Measurements from ENCODE around the gene RTN4RL2.
A peak's percentile ranks its signal among the peaks of the same experiment; 100 is the strongest.

The RTN4RL2 gene

DNA sequence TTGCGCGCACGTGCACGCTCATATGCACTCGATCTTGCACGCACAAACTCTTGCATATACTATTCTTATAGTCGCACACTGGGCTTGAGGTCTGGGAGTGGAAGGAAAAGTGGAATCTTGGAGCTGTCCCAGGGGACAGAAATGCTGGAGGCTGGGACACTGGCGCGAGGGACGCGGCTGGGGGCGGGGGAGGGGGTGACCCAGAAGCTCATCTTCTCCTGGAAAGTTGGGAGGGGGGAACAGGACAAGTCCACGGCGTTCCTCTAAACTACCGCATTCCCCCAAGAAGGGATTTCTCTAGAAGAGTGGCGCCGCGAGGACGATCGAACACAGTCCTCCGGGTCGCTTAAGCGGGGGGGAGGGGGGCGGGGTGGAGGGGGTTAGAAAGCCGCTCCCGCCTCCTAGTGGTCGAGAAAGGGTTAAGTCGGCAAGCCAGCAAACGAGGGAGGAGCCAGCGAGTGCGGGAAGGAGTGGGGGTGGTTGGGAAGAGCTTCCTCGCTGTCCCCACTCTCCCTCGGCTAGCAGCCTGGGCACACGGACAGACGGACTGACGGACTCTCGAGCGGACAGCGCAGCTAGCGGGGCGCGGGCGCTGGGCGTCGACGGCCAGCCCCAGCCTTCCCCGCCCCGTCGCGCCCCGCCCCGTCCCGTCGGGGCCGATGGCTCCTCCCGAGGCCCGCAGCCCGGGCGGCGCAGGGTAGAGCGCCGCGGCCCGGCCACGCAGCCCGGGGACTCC, at the start of gene RTN4RL2:
TSS of gene RTN4RL2 (plus strand) at position 507 of the 736 bp plus-strand sequence. CDS start 338 bp downstream, outside the sequence.
- no peak for DNase-seq (ENCODE audit: low read depth)
- TF ChIP-seq CTCF (IDR thresholded peaks at IDR 0.05; ENCODE audit: low read depth, low read length, missing control alignments): no peak
- H3K4me3 ChIP-seq (ENCODE audit: low read depth, low read length): peak within 1 kb of the TSS; percentile 28
- in situ Hi-C loops (cut with HindIII; ENCODE audit: low sequenced_read_pairs): no loop called here

DNA sequence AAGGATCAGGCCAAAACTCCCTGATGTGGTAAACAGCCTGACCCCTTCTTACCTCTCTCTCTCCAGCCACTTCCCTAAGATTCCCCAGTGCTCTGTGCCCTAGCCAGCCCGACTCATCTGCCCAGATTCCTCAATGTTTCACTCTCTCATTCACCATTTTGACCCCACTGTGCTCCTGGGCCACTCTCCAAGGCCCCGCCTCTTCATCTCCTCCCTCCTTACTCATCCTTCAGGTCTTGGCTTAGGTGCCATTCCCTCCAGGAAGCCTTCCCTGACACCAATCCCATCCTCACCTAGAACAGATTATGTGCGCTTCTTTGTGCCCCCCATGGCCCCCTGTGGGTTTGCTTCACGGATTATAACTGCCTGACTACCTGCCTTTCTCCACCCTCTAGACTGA, 46.6 kb upstream of the RTN4RL2 start:
- H3K4me3 ChIP-seq (ENCODE audit: low read depth, low read length): no peak overlapping the region
- in situ Hi-C loops (cut with HindIII; ENCODE audit: low sequenced_read_pairs): no loop called here
- TF ChIP-seq CTCF (IDR thresholded peaks at IDR 0.05; ENCODE audit: low read depth, low read length, missing control alignments): no peak
- DNase-seq (ENCODE audit: low read depth): no peak

DNA sequence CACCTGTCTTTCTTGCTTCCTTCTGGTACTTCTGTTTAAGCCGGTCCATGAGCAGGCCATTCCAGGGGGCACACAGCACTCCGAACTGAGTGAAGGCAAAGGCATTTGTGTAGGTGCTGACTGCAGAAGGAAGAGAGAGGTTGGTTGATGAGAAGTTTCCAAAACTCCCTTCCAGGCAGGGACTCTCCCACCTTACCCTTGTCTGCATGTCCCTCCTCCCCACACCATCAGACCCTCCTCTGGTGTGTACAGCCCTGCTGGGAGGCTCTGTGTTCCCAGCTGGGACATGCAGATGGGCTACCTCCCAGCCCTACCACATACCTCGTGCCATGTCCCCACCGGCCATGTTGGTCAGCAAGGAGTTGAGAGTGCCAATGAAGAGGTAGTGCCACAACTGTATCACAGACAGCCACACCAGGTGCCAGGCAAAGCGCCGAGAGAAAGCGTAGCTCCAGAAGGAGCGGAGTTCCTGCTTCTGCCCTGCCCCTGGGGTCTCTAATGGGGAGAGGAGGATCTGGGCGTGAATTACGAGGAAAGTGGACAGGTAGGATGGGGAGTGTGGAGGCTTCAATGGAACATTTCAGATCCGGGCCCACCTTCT, 45.6 kb upstream of the RTN4RL2 start:
- no peak overlapping the region for H3K4me3 ChIP-seq (ENCODE audit: low read depth, low read length)
- TF ChIP-seq CTCF (IDR thresholded peaks at IDR 0.05; ENCODE audit: low read depth, low read length, missing control alignments): no peak
- no peak for DNase-seq (ENCODE audit: low read depth)
- in situ Hi-C loops (cut with HindIII; ENCODE audit: low sequenced_read_pairs): no loop called here

DNA sequence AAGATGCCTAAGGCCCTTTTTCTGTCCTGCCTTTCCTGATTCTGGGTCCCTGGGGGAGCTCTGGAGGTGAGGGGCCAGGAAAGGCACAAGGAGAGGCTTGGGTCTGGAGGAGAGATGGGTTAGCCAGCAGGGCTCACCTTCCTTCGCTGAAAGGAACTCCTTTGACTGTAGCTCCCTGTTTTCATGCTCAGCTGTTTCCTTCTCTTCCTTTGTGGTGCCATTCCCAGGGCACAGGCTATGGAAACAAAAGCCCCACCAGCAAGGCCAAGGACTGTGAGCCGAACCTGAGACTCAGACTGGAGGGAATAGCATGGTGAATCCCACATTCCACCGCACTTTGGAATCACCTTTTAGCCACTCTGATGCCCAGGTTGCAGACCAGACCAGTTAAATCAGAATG, 43.9 kb upstream of the RTN4RL2 start:
- in situ Hi-C loops (cut with HindIII; ENCODE audit: low sequenced_read_pairs): no loop called here
- TF ChIP-seq CTCF (IDR thresholded peaks at IDR 0.05; ENCODE audit: low read depth, low read length, missing control alignments): no peak
- H3K4me3 ChIP-seq (ENCODE audit: low read depth, low read length): no peak overlapping the region
- DNase-seq (ENCODE audit: low read depth): no peak

- TF ChIP-seq CTCF (IDR thresholded peaks at IDR 0.05; ENCODE audit: low read depth, low read length, missing control alignments): no peak
- in situ Hi-C loops (cut with HindIII; ENCODE audit: low sequenced_read_pairs): no loop called here
- peak; percentile 24 for DNase-seq (ENCODE audit: low read depth)
- no peak overlapping the region for H3K4me3 ChIP-seq (ENCODE audit: low read depth, low read length)
Measured at GRCh38 chr11:57417056-57417455, 43.3 kb upstream of the RTN4RL2 start.

DNA sequence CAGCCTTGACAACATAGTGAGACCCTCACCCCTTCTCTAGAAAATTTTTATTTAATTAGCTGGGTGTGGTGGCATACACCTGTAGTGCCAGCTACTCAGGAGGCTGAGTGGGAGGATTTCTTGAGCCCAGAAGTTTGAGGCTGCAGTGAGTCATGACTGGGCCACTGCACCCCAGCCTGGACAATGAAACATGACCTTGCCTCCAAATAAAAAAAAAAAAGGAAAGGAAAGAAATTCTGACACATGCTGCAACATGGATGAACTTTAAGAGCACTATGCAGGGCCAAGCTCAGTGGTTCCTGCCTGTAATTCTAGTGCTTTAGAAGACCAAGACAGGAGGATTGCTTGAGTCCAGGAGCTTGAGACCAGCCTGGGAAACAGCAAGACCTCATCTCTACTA, 42.2 kb upstream of the RTN4RL2 start:
- in situ Hi-C loops (cut with HindIII; ENCODE audit: low sequenced_read_pairs): no loop called here
- TF ChIP-seq CTCF (IDR thresholded peaks at IDR 0.05; ENCODE audit: low read depth, low read length, missing control alignments): no peak
- DNase-seq (ENCODE audit: low read depth): no peak

More for the DNA sequence above, 42.2 kb upstream of the RTN4RL2 start:
- no peak overlapping the region for H3K4me3 ChIP-seq (ENCODE audit: low read depth, low read length)
